Measurements from ENCODE around the gene RABEP2.
"Not testable (repeated sequence)": the region's sequence is repeated elsewhere in the genome, so short reads cannot be mapped to it uniquely, and the experiment has no call there.

Gene RABEP2

DNA sequence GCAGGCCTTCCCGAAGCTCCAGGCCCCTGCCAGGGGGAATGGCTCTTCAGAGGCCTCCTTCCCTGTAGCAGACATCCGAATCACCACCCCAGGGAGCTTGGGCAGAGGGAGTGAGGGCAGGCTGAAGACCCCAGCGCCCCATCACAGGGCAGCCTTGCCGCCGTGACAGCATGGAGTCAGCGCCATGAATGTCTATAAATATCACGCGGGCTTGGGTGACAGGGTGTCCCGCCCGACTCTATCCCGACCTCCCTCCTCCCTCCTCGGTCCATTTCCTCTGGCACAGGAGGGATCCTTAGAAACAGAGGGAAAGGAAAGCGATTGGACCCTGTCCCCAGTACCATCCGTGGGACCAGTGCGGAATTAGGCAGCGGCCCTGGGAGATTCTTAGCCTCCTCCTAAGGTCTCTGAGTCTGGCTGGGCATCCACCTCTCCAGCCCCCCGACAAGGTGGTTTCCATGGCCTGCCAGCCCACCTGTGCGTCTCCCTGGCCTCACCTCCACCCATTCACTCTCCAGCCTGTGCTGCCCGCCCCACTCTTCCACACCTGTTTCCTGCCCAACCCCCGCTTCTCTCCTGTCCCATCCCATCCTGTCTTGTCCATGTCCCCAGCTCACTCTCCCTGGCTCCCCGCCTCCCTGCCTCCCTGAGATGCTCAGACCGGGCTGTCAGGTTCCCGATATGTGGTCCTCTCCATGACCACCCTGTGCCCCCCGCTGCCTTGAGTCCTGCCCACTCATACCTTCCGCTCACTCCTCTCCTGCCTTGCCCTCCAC is 41.6 kb downstream of the RABEP2 start:
- H3K4me3 ChIP-seq (ENCODE audit: low read length), result no peak overlapping the region
- H3K4me2 ChIP-seq (ENCODE audit: low read length), result no peak overlapping the region
- H4K20me1 ChIP-seq (ENCODE audit: insufficient read depth, low read length), result no peaks in the 10 kb centered on the region
- H3K9ac ChIP-seq (ENCODE audit: low read length), result no peak overlapping the region
- TF ChIP-seq, protein P1, sequence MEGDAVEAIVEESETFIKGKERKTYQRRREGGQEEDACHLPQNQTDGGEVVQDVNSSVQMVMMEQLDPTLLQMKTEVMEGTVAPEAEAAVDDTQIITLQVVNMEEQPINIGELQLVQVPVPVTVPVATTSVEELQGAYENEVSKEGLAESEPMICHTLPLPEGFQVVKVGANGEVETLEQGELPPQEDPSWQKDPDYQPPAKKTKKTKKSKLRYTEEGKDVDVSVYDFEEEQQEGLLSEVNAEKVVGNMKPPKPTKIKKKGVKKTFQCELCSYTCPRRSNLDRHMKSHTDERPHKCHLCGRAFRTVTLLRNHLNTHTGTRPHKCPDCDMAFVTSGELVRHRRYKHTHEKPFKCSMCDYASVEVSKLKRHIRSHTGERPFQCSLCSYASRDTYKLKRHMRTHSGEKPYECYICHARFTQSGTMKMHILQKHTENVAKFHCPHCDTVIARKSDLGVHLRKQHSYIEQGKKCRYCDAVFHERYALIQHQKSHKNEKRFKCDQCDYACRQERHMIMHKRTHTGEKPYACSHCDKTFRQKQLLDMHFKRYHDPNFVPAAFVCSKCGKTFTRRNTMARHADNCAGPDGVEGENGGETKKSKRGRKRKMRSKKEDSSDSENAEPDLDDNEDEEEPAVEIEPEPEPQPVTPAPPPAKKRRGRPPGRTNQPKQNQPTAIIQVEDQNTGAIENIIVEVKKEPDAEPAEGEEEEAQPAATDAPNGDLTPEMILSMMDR (IDR thresholded peaks at IDR 0.05; ENCODE audit: low read depth, low read length), result no peak
- no peak for TF ChIP-seq EZH2phosphoT487 (IDR thresholded peaks at IDR 0.05; ENCODE audit: low read depth)
- H3K27me3 ChIP-seq (ENCODE audit: low read depth, low read length), result no peaks in the 10 kb centered on the region
- H3K9me3 ChIP-seq (ENCODE audit: insufficient read depth, low read length), result no peaks in the 10 kb centered on the region
- H3K36me3 ChIP-seq (replicated peaks; ENCODE audit: low read depth, low read length), result no peaks in the 10 kb centered on the region
- H2AFZ ChIP-seq (ENCODE audit: low read depth, low read length), result no peak overlapping the region
- H3K4me1 ChIP-seq (ENCODE audit: low read length), result peaks cover 12% of the 10 kb centered on the region
- H3K27ac ChIP-seq (ENCODE audit: low read length), result no peak overlapping the region
- H3K79me2 ChIP-seq (ENCODE audit: low read length), result no peaks in the 10 kb centered on the region

DNA sequence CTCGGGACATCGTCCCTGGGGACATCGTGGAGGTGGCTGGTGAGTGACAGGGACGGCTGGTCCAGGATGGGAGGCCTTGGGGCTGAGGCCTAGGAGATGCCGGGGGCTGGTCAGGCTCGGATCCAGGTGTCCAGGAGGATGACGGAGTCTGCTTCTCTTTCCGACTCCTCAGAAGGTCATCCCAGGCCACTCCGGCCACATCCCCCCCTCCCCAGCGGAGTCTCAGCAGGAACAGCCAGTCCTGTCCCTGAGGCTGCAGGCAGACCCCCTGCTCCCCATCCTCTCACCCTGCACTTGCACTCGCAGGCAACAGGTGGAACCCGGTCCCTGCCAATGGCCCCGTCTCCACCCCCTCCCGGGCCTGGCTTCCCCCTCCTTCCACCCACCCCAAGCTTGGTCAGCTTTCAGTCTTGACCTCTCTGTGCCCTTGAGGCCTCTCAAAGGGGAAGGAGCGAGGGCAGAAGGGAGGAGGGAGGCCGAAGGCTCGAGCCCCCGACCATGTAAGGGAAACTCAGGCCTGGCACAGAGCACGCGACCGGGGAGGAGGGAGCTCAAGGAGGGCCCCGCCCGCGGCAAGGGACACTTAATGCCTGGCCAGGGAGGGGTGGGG is 42.4 kb downstream of the RABEP2 start:
- H3K4me1 ChIP-seq (ENCODE audit: low read length), result peaks cover 12% of the 10 kb centered on the region
- H3K9me3 ChIP-seq (ENCODE audit: insufficient read depth, low read length), result no peaks in the 10 kb centered on the region
- H2AFZ ChIP-seq (ENCODE audit: low read depth, low read length), result no peak overlapping the region
- no peak overlapping the region for H3K9ac ChIP-seq (ENCODE audit: low read length)
- TF ChIP-seq, protein P1 (IDR thresholded peaks at IDR 0.05; ENCODE audit: low read depth, low read length), result no peak
- no peak for TF ChIP-seq EZH2phosphoT487 (IDR thresholded peaks at IDR 0.05; ENCODE audit: low read depth)
- no peaks in the 10 kb centered on the region for H3K36me3 ChIP-seq (replicated peaks; ENCODE audit: low read depth, low read length)
- H3K4me3 ChIP-seq (ENCODE audit: low read length), result no peak overlapping the region
- no peak overlapping the region for H3K4me2 ChIP-seq (ENCODE audit: low read length)
- H3K27me3 ChIP-seq (ENCODE audit: low read depth, low read length), result no peaks in the 10 kb centered on the region
- H3K27ac ChIP-seq (ENCODE audit: low read length), result no peak overlapping the region
- H3K79me2 ChIP-seq (ENCODE audit: low read length), result no peaks in the 10 kb centered on the region
- no peaks in the 10 kb centered on the region for H4K20me1 ChIP-seq (ENCODE audit: insufficient read depth, low read length)

DNA sequence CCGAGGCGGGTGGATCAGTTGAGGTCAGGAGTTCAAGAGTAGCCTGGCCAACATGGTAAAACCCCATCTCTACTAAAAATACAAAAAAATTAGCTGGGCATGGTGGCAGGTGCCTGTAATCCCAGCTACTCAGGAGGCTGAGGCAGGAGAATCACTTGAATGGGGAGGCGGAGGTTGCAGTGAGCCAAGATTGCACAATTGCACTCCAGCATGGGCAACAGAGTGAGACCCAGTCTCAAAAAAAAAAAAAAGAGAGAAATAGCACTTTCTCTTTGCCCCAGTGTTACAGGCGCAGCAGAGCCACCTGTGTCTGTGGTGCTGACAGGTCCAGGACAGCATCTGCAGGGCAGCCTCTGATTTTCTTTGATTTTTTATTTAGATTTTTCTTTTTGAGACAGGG is 43.5 kb downstream of the RABEP2 start:
- not testable (repeated sequence) for H4K20me1 ChIP-seq (ENCODE audit: insufficient read depth, low read length); H3K27me3 ChIP-seq (ENCODE audit: low read depth, low read length); H2AFZ ChIP-seq (ENCODE audit: low read depth, low read length); H3K9me3 ChIP-seq (ENCODE audit: insufficient read depth, low read length); H3K79me2 ChIP-seq (ENCODE audit: low read length); H3K4me3 ChIP-seq (ENCODE audit: low read length); H3K27ac ChIP-seq (ENCODE audit: low read length); H3K4me2 ChIP-seq (ENCODE audit: low read length); H3K36me3 ChIP-seq (replicated peaks; ENCODE audit: low read depth, low read length); H3K9ac ChIP-seq (ENCODE audit: low read length)
- peaks cover 12% of the 10 kb centered on the region for H3K4me1 ChIP-seq (ENCODE audit: low read length)

DNA sequence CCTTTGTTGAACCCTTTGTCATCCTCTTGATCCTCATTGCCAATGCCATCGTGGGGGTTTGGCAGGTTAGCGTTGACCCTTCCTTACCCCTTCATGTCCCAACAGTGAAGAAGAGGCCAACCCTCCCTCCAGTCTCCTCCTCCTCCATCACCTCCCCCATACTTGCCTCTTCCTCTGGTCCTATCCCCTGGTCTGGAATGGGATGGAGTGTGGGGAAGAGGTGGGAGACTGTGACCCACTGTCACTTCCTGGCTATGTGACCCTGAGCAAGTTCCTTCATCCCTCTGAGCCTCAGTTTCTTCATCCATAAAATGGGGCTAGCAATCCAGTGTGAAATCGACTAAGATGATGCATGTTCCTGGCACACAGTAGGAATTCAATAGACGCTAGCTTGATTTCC is 44.1 kb downstream of the RABEP2 start:
- H3K4me1 ChIP-seq (ENCODE audit: low read length), result peaks cover 12% of the 10 kb centered on the region
- H3K4me3 ChIP-seq (ENCODE audit: low read length), result no peak overlapping the region
- no peak overlapping the region for H2AFZ ChIP-seq (ENCODE audit: low read depth, low read length)
- no peaks in the 10 kb centered on the region for H3K27me3 ChIP-seq (ENCODE audit: low read depth, low read length)
- H3K9ac ChIP-seq (ENCODE audit: low read length), result no peak overlapping the region
- H3K4me2 ChIP-seq (ENCODE audit: low read length), result no peak overlapping the region
- no peaks in the 10 kb centered on the region for H3K36me3 ChIP-seq (replicated peaks; ENCODE audit: low read depth, low read length)
- H4K20me1 ChIP-seq (ENCODE audit: insufficient read depth, low read length), result no peaks in the 10 kb centered on the region
- no peaks in the 10 kb centered on the region for H3K9me3 ChIP-seq (ENCODE audit: insufficient read depth, low read length)
- H3K27ac ChIP-seq (ENCODE audit: low read length), result no peak overlapping the region
- TF ChIP-seq, protein P1 (IDR thresholded peaks at IDR 0.05; ENCODE audit: low read depth, low read length), result no peak
- no peak for TF ChIP-seq EZH2phosphoT487 (IDR thresholded peaks at IDR 0.05; ENCODE audit: low read depth)
- no peaks in the 10 kb centered on the region for H3K79me2 ChIP-seq (ENCODE audit: low read length)

Measured in OCI-LY3 (cell line).